Gastrocnemius medialis (tissue), 4 donors: Measurements from ENCODE around the gene COPS9.

Source experiments
- CTCF ChIP-seq, 5 experiments: fragments of 450-650 bp in 3 of 5; fragments of 200-600 bp in 2 of 5; sonication (generic) in 2 of 5; IDR thresholded peaks in 4 of 5; conservative IDR thresholded peaks in 1 of 5; 1 replicate in 4 of 5; 2 replicates in 1 of 5; pipeline ENCODE4 v1.5.1; 2016 to 2019; ENCODE audit warnings: antibody characterized with exemption in 5 of 5, mild to moderate bottlenecking in 3 of 5, moderate library complexity in 3 of 5
- POLR2A ChIP-seq, 2 donors: fragments of 450-650 bp; IDR thresholded peaks; one replicate each; pipeline ENCODE4 v1.6.1; 2017; ENCODE audit warnings: antibody characterized with exemption in 2 of 2, mild to moderate bottlenecking in 2 of 2, moderate library complexity in 2 of 2

- TF ChIP-seq CTCF (IDR thresholded peaks at IDR 0.05 in 4 of 5, conservative IDR thresholded peaks at IDR 0.05 in 1 of 5) (no peak), POLR2A (IDR thresholded peaks at IDR 0.05) (no peak)
Measured at GRCh38 chr2:240146627-240147278, 10.6 kb upstream of the COPS9 start.
